ENCODE measurements around the gene PTPRN2. TPM values are rescaled to one million over a fixed set of nuclear protein-coding genes. Genes with fewer than 3 reads are reported as not detected.
"Not testable (repeated sequence)": the region's sequence is repeated elsewhere in the genome, so short reads cannot be mapped to it uniquely, and the experiment has no call there.

PTPRN2 gene
- total RNA-seq, 1 experiment from 2014 or later: 1.1 TPM

DNA sequence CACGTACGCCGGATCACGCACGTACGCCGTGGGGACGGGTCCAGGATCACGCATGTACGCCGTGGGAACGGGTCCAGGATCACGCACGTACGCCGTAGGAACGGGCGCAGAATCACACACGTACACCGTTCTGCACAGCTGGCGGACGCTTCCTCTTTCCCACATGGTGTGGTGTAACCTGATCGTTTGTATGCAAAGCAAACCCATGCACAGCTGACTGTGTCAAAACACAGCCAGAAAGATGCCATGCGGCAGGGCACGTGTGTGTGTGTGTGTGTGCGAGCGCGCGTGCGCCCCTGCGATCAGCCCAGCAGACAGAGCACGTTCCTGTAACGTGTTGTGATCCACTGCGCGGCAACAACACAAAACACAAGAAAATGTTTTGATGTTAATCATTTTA, 677.2 kb downstream of the PTPRN2 start:
- POLR2A ChIA-PET: no interaction called here

GRCh38 chr7:157910045-157910444, 677.6 kb downstream of the PTPRN2 start:
- H3K4me3 ChIP-seq (ENCODE audit: low read depth in 2 of 2, low read length in 2 of 2); in situ Hi-C loops (cut with HindIII; ENCODE audit: low pct_unique_long_range_greater_than_20kb, low sequenced_read_pairs); DNase-seq (ENCODE audit: low read depth, low spot score); intact Hi-C loops (cut with micrococcal nuclease; ENCODE audit: unreplicated experiment); POLR2A ChIA-PET; H3K27ac ChIP-seq (ENCODE audit: low read length); CTCF ChIA-PET; H3K36me3 ChIP-seq (ENCODE audit: control insufficient read depth, insufficient read depth, low read length); BruUV-seq (replicated peaks); H3K4me1 ChIP-seq (ENCODE audit: control insufficient read depth, insufficient read depth, low read length); ATAC-seq: not testable (repeated sequence)
- Histone ChIP-seq H3K27me3 (ENCODE audit: control insufficient read depth, insufficient read depth, low read length) (peaks cover 11% of the 10 kb centered on the region), H3K9me3 (ENCODE audit: control insufficient read depth, insufficient read depth, low read depth, low read length) (peaks cover 11% of the 10 kb centered on the region)

More for the DNA sequence above, 677.2 kb downstream of the PTPRN2 start:
- in situ Hi-C loops (cut with HindIII; ENCODE audit: low pct_unique_long_range_greater_than_20kb, low sequenced_read_pairs) (no loop called here), intact Hi-C loops (cut with micrococcal nuclease; ENCODE audit: unreplicated experiment) (no loop called here)
- Histone ChIP-seq H3K36me3 (ENCODE audit: control insufficient read depth, insufficient read depth, low read length) (no peaks in the 10 kb centered on the region), H3K9me3 (ENCODE audit: control insufficient read depth, insufficient read depth, low read depth, low read length) (peaks cover 12% of the 10 kb centered on the region), H3K27ac (ENCODE audit: low read length) (no peak overlapping the region), H3K4me1 (ENCODE audit: control insufficient read depth, insufficient read depth, low read length) (no peaks in the 10 kb centered on the region), H3K27me3 (ENCODE audit: control insufficient read depth, insufficient read depth, low read length) (peaks cover 11% of the 10 kb centered on the region), H3K4me3 (ENCODE audit: low read depth in 2 of 2, low read length in 2 of 2) (no peak overlapping the region)
- no TSS peak for BruUV-seq (replicated peaks)
- no peak for DNase-seq (ENCODE audit: low read depth, low spot score)
- CTCF ChIA-PET: no interaction called here
- no peak for ATAC-seq
- TF ChIP-seq REST (IDR thresholded peaks at IDR 0.05; ENCODE audit: insufficient read depth in 1 of 2, low read depth in 2 of 2, low read length in 1 of 2) (no peak), SIN3A (IDR thresholded peaks at IDR 0.05; ENCODE audit: borderline replicate concordance, insufficient read depth, low read depth, low read length) (no peak), POLR2AphosphoS5 (IDR thresholded peaks at IDR 0.05; ENCODE audit: low read depth, low read length) (no peak), TCF7L2 (IDR thresholded peaks at IDR 0.05; ENCODE audit: low read depth, low read length) (no peak)
- TF ChIP-seq, protein P1, sequence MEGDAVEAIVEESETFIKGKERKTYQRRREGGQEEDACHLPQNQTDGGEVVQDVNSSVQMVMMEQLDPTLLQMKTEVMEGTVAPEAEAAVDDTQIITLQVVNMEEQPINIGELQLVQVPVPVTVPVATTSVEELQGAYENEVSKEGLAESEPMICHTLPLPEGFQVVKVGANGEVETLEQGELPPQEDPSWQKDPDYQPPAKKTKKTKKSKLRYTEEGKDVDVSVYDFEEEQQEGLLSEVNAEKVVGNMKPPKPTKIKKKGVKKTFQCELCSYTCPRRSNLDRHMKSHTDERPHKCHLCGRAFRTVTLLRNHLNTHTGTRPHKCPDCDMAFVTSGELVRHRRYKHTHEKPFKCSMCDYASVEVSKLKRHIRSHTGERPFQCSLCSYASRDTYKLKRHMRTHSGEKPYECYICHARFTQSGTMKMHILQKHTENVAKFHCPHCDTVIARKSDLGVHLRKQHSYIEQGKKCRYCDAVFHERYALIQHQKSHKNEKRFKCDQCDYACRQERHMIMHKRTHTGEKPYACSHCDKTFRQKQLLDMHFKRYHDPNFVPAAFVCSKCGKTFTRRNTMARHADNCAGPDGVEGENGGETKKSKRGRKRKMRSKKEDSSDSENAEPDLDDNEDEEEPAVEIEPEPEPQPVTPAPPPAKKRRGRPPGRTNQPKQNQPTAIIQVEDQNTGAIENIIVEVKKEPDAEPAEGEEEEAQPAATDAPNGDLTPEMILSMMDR (IDR thresholded peaks at IDR 0.05): no peak

GRCh38 chr7:157909370-157909769, 678.3 kb downstream of the PTPRN2 start:
- in situ Hi-C loops (cut with HindIII; ENCODE audit: low pct_unique_long_range_greater_than_20kb, low sequenced_read_pairs) (no loop called here), intact Hi-C loops (cut with micrococcal nuclease; ENCODE audit: unreplicated experiment) (no loop called here)
- ATAC-seq: no peak
- no peak overlapping the region for H3K27ac ChIP-seq (ENCODE audit: low read length)
- no peaks in the 10 kb centered on the region for H3K4me1 ChIP-seq (ENCODE audit: control insufficient read depth, insufficient read depth, low read length)
- BruUV-seq (replicated peaks): no TSS peak
- POLR2A ChIA-PET: no interaction called here
- DNase-seq (ENCODE audit: low read depth, low spot score): no peak
- H3K9me3 ChIP-seq (ENCODE audit: control insufficient read depth, insufficient read depth, low read depth, low read length): peaks cover 4% of the 10 kb centered on the region; the same call in 1 of the 2 replicates
- H3K27me3 ChIP-seq (ENCODE audit: control insufficient read depth, insufficient read depth, low read length): peaks cover 11% of the 10 kb centered on the region
- no peaks in the 10 kb centered on the region for H3K36me3 ChIP-seq (ENCODE audit: control insufficient read depth, insufficient read depth, low read length)
- no peak overlapping the region for H3K4me3 ChIP-seq (ENCODE audit: low read depth in 2 of 2, low read length in 2 of 2)
- TF ChIP-seq TCF7L2 (IDR thresholded peaks at IDR 0.05; ENCODE audit: low read depth, low read length): no peak
- TF ChIP-seq REST (IDR thresholded peaks at IDR 0.05; ENCODE audit: insufficient read depth in 1 of 2, low read depth in 2 of 2, low read length in 1 of 2): no peak
- TF ChIP-seq, protein P1 (IDR thresholded peaks at IDR 0.05): no peak
- no peak for TF ChIP-seq SIN3A (IDR thresholded peaks at IDR 0.05; ENCODE audit: borderline replicate concordance, insufficient read depth, low read depth, low read length)
- TF ChIP-seq POLR2AphosphoS5 (IDR thresholded peaks at IDR 0.05; ENCODE audit: low read depth, low read length): no peak
- CTCF ChIA-PET: no interaction called here
